H1 (cell line): Measurements from ENCODE around the gene MAD2L1. TPM values are rescaled to one million over a fixed set of nuclear protein-coding genes. Genes with fewer than 3 reads are reported as not detected.

Experiments
- CTCF ChIA-PET: fragments of 300-600 bp; sonication (Branson Sonifier 250); formaldehyde crosslinking; loops from one replicate; lab custom pipeline; 2021; ENCODE audit not compliant: partially characterized antibody; lab: Charles Lee
- POLR2A ChIA-PET: fragments of 300-600 bp; sonication (Branson Sonifier 250); formaldehyde crosslinking; loops from one replicate; lab custom pipeline; 2021; ENCODE audit warnings: inconsistent platforms; ENCODE audit not compliant: partially characterized antibody; lab: Charles Lee
- DNase-seq, 2 experiments: peaks; one replicate each; pipeline versions ENCODE4 v3.0.0 to v3.0.0-alpha.2; 2010 to 2022; ENCODE audit warnings: low spot score in 2 of 2, low read depth in 1 of 2, mixed read lengths in 1 of 2
- FAIRE-seq: peaks from 2 replicates; lab custom pipeline; 2011; peaks lifted over from hg19 to GRCh38; lab: Jason Lieb, UNC
- H2AFZ ChIP-seq: 2 replicates; pipeline ENCODE4 v1.8.1; 2012; ENCODE audit warnings: low read length, inconsistent platforms
- H2AK5ac ChIP-seq: 2 replicates; pipeline ENCODE4 v1.6.1; 2013; ENCODE audit warnings: low read depth, low read length
- H2BK120ac ChIP-seq: replicated peaks from 2 replicates; pipeline ENCODE3; 2013; ENCODE audit warnings: low read depth, low read length, inconsistent platforms
- H2BK12ac ChIP-seq: 2 replicates; pipeline ENCODE4 v1.6.1; 2013; ENCODE audit warnings: low read depth, low read length
- H2BK15ac ChIP-seq: 2 replicates; pipeline ENCODE4 v1.6.1; 2013; ENCODE audit warnings: low read length
- H2BK20ac ChIP-seq: 2 replicates; pipeline ENCODE4 v1.6.1; 2013; ENCODE audit warnings: low read length
- H2BK5ac ChIP-seq: 2 replicates; pipeline ENCODE4 v1.6.1; 2013; ENCODE audit warnings: low read depth, low read length
- H3K14ac ChIP-seq: 2 replicates; pipeline ENCODE4 v1.6.1; 2013; ENCODE audit warnings: inconsistent platforms; ENCODE audit not compliant: insufficient read length
- H3K18ac ChIP-seq: 2 replicates; pipeline ENCODE4 v1.6.1; 2013; ENCODE audit warnings: low read length; ENCODE audit errors: extremely low read depth
- H3K23ac ChIP-seq: 2 replicates; pipeline ENCODE4 v1.6.1; 2013; ENCODE audit warnings: inconsistent platforms; ENCODE audit not compliant: insufficient read length
- H3K23me2 ChIP-seq: 2 replicates; pipeline ENCODE4 v1.6.1; 2013; ENCODE audit warnings: low read depth, low read length
- H3K27ac ChIP-seq: 2 replicates; pipeline ENCODE4 v1.6.1; 2011; ENCODE audit warnings: low read depth, low read length, inconsistent platforms
- H3K27me3 ChIP-seq, 4 experiments: replicated peaks in 1 of 4; 1 replicate in 1 of 4; 2 replicates in 3 of 4; pipeline versions ENCODE4 v1.6.1 to v1.8.1; 2011 to 2013; ENCODE audit warnings: low read length in 3 of 4, mild to moderate bottlenecking in 3 of 4, inconsistent platforms in 2 of 4, mixed read lengths in 2 of 4, moderate library complexity in 1 of 4; ENCODE audit not compliant: control insufficient read depth in 3 of 4, insufficient read depth in 3 of 4; ENCODE audit errors: extremely low read depth in 1 of 4
- H3K36me3 ChIP-seq, 4 experiments: 2 replicates each; pipeline versions ENCODE4 v1.6.1 to v1.8.1; 2011 to 2013; ENCODE audit warnings: mild to moderate bottlenecking in 4 of 4, low read length in 3 of 4, moderate library complexity in 2 of 4, control low read depth in 1 of 4, inconsistent platforms in 1 of 4; ENCODE audit not compliant: insufficient read depth in 4 of 4, control insufficient read depth in 2 of 4
- H3K4ac ChIP-seq: replicated peaks from 2 replicates; pipeline ENCODE3; 2013; ENCODE audit warnings: low read length, low read depth, mixed read lengths, inconsistent platforms; ENCODE audit not compliant: insufficient read length
- H3K4me1 ChIP-seq, 4 experiments: replicated peaks in 1 of 4; 1 replicate in 1 of 4; 2 replicates in 3 of 4; pipeline versions ENCODE4 v1.6.1 to v1.8.1; 2011 to 2013; ENCODE audit warnings: low read length in 3 of 4, inconsistent platforms in 2 of 4, mixed read lengths in 1 of 4; ENCODE audit not compliant: insufficient read depth in 4 of 4, control insufficient read depth in 3 of 4
- H3K4me2 ChIP-seq, 2 experiments: 2 replicates each; pipeline versions ENCODE4 v1.6.1 to v1.8.1; 2011 to 2013; ENCODE audit warnings: low read depth in 2 of 2, low read length in 2 of 2, control low read depth in 1 of 2, inconsistent platforms in 1 of 2, mild to moderate bottlenecking in 1 of 2; ENCODE audit not compliant: insufficient read depth in 1 of 2
- H3K4me3 ChIP-seq, 4 experiments: fragments of 200-600, 300-600 bp in 1 of 4; sonication (generic), shearing (Covaris generic), sonication (Bioruptor Twin) in 1 of 4; 2 replicates each; pipeline versions ENCODE4 v1.5.1 to v1.8.1; 2011 to 2016; ENCODE audit warnings: low read length in 4 of 4, low read depth in 3 of 4, control low read depth in 2 of 4, inconsistent platforms in 2 of 4, mild to moderate bottlenecking in 2 of 4, mixed read lengths in 1 of 4, moderate library complexity in 1 of 4; ENCODE audit not compliant: insufficient read depth in 2 of 4; ENCODE audit errors: extremely low read depth in 1 of 4
- H3K56ac ChIP-seq: replicated peaks from 2 replicates; pipeline ENCODE3; 2013; ENCODE audit warnings: low read depth, mild to moderate bottlenecking, mixed read lengths, low read length, inconsistent platforms; ENCODE audit not compliant: insufficient read length
- H3K79me1 ChIP-seq: 2 replicates; pipeline ENCODE4 v1.6.1; 2013; ENCODE audit warnings: low read depth, low read length, control low read depth
- H3K79me2 ChIP-seq, 2 experiments: 2 replicates each; pipeline versions ENCODE4 v1.6.1 to v1.8.1; 2012 to 2013; ENCODE audit warnings: low read length in 2 of 2, mild to moderate bottlenecking in 2 of 2, inconsistent platforms in 1 of 2; ENCODE audit not compliant: insufficient read depth in 2 of 2, control insufficient read depth in 1 of 2
- H3K9ac ChIP-seq, 4 experiments: replicated peaks in 1 of 4; 1 replicate in 1 of 4; 2 replicates in 3 of 4; pipeline versions ENCODE4 v1.6.1 to v1.8.1; 2011 to 2013; ENCODE audit warnings: low read depth in 3 of 4, low read length in 3 of 4, control low read depth in 2 of 4, mild to moderate bottlenecking in 2 of 4, moderate library complexity in 2 of 4, inconsistent platforms in 1 of 4; ENCODE audit errors: extremely low read depth in 1 of 4
- H3K9me3 ChIP-seq, 2 experiments: 2 replicates each; pipeline versions ENCODE4 v1.6.1 to v1.8.1; 2012 to 2013; ENCODE audit warnings: mild to moderate bottlenecking in 2 of 2, moderate library complexity in 2 of 2, control low read depth in 1 of 2, inconsistent platforms in 1 of 2, low read depth in 1 of 2, low read length in 1 of 2, mixed read lengths in 1 of 2; ENCODE audit not compliant: insufficient read depth in 2 of 2
- H4K20me1 ChIP-seq, 2 experiments: replicated peaks in 1 of 2; 2 replicates each; pipeline versions ENCODE3 to v1.8.1; 2011 to 2013; ENCODE audit warnings: inconsistent platforms in 2 of 2, low read length in 2 of 2, mild to moderate bottlenecking in 1 of 2; ENCODE audit not compliant: insufficient read depth in 2 of 2, control insufficient read depth in 1 of 2
- H4K5ac ChIP-seq: 2 replicates; pipeline ENCODE4 v1.6.1; 2013; ENCODE audit warnings: low read length, low read depth, mixed read lengths, inconsistent platforms; ENCODE audit not compliant: insufficient read length
- H4K8ac ChIP-seq: 2 replicates; pipeline ENCODE4 v1.8.0; 2013; ENCODE audit warnings: mild to moderate bottlenecking, moderate library complexity, low read length, inconsistent platforms; ENCODE audit not compliant: insufficient read depth; ENCODE audit errors: extremely low read depth
- H4K91ac ChIP-seq: replicated peaks from 2 replicates; pipeline ENCODE3; 2013; ENCODE audit warnings: low read length, mixed read lengths, inconsistent platforms; ENCODE audit not compliant: insufficient read length
- NANOG ChIP-seq: IDR thresholded peaks from 2 replicates; pipeline ENCODE4 v1.6.1; 2011; ENCODE audit warnings: low read length, low read depth, mild to moderate bottlenecking, inconsistent platforms; ENCODE audit not compliant: insufficient read depth, poor library complexity, severe bottlenecking
- WGBS, 2 experiments: shearing (Covaris generic) in 1 of 2; methylation state at CpG; one replicate each; pipeline versions ENCODE4 v1.1.6 to v1.1.7; 2013 to 2015; ENCODE audit warnings: low lambda C conversion rate in 2 of 2, mixed read lengths in 2 of 2, inconsistent platforms in 1 of 2, low coverage in 1 of 2, missing lambda C conversion rate in 1 of 2; ENCODE audit not compliant: insufficient replicate concordance in 2 of 2, insufficient coverage in 1 of 2, insufficient read length in 1 of 2; ENCODE audit errors: extremely low coverage in 1 of 2, missing lambda C conversion rate in 1 of 2; 5-methylcytosine and 5-hydroxymethylcytosine counted together
- polyA plus RNA-seq, 7 experiments: library from polyadenylated mRNA; depleted of rRNA in 3 of 7; stranded (reverse) in 5 of 7; unstranded in 2 of 7; fragments of >200 nt in 5 of 7; fragments of 200-250 nt in 2 of 7; gene quantifications; 1 replicate in 5 of 7; 2 replicates in 1 of 7; 4 replicates in 1 of 7; pipeline versions ENCODE4 v1.2.1 to v1.2.3, GENCODE V29; 2011 to 2013; ENCODE audit warnings: missing spikeins in 2 of 7, mixed read lengths in 2 of 7
- total RNA-seq: library from RNA; stranded (reverse); fragmentation: NEBNext Ultra II Directional; extraction: Animal tissue kit (Norgen Biotek cat#: 25700); gene quantifications from 2 replicates; pipeline ENCODE4 v1.2.1, GENCODE V29; 2021

MAD2L1 gene
- total and polyA plus RNA-seq, 2 of the 8 experiments (the other 6 are each of a cell fraction or from before 2014, with no cell fraction given): 51.1 to 88.1 TPM

- Histone ChIP-seq H4K8ac (no peak overlapping the region), H2BK15ac (no peak overlapping the region), H3K23ac (no peak overlapping the region), H3K27ac (no peak overlapping the region), H3K23me2 (no peaks in the 10 kb centered on the region), H2BK5ac (no peak overlapping the region), H3K36me3 (peaks cover 0 to 12% (median 9%) of the 10 kb centered on the region in 4 experiments; a peak in 5 of 8 replicates), H4K20me1 (peaks cover 2 to 3% of the 10 kb centered on the region in 2 experiments), H2AK5ac (no peak overlapping the region), H3K9ac (no peak overlapping the region), H2BK20ac (no peak overlapping the region), H3K4me2 (no peak overlapping the region), H3K4me3 (no peak overlapping the region), H3K4ac (no peak overlapping the region), H3K4me1 (no peaks in the 10 kb centered on the region; a peak in 1 of 7 replicates), H3K9me3 (no peaks in the 10 kb centered on the region), H3K18ac (no peak overlapping the region), H3K79me1 (no peaks in the 10 kb centered on the region), H3K14ac (no peak overlapping the region), H4K5ac (no peak overlapping the region), H2AFZ (no peak overlapping the region), H2BK12ac (no peak overlapping the region), H3K79me2 (no peaks in the 10 kb centered on the region), H4K91ac (no peak overlapping the region), H3K56ac (no peak overlapping the region), H3K27me3 (no peaks in the 10 kb centered on the region), H2BK120ac (no peak overlapping the region)
- DNase-seq (no peak), FAIRE-seq (no peak)
- WGBS, 2 experiments: 91% methylated on average over 4 of the region's 4 CpGs; no CpG with 5 or more reads in 1 of the 2 experiments
- POLR2A ChIA-PET: interaction anchor here (1.1 to 1.3 kb wide), 2 partner anchors 13 to 48 kb away, joined by 3 read pairs; no protein-coding TSS in a partner anchor
- CTCF ChIA-PET: interaction anchor here (1.5 to 2.7 kb wide), 2 partner anchors 13 to 424 kb away, joined by 6 to 8 read pairs; partner anchors contain the start of genes MAD2L1 and PDE5A
- TF ChIP-seq NANOG: no peak
Observed at GRCh38 chr4:120052856-120053255, 13.8 kb downstream of the MAD2L1 start.
